DMS114 treated with DMSO at 0.1 percent for 48 hours (cell line): ENCODE data around the gene ADRA1B.

ENCODE experiments used
- DNase-seq: peaks from one replicate; lab custom pipeline; 2025; ENCODE audit not compliant: unreplicated experiment; lab: John Stamatoyannopoulos, UW

The ADRA1B gene

GRCh38 chr5:159901308-159901707 lies 15.0 kb upstream of the ADRA1B start:
- no peak for DNase-seq

- DNase-seq: no peak
Observed at GRCh38 chr5:159901772-159902171, 14.5 kb upstream of the ADRA1B start.

GRCh38 chr5:159902444-159903121 lies 13.7 kb upstream of the ADRA1B start:
- DNase-seq: no peak

- no peak for DNase-seq
Observed at GRCh38 chr5:159903131-159903530, 13.2 kb upstream of the ADRA1B start.

- no peak for DNase-seq
Observed at GRCh38 chr5:159904874-159905273, 11.4 kb upstream of the ADRA1B start.

GRCh38 chr5:159905496-159905895 lies 10.8 kb upstream of the ADRA1B start:
- no peak for DNase-seq

GRCh38 chr5:159906463-159906862 lies 9.8 kb upstream of the ADRA1B start:
- no peak for DNase-seq

GRCh38 chr5:159906943-159907342 lies 9.3 kb upstream of the ADRA1B start:
- DNase-seq: no peak

GRCh38 chr5:159907689-159908590 lies 8.3 kb upstream of the ADRA1B start:
- DNase-seq: no peak

- no peak for DNase-seq
Observed at GRCh38 chr5:159908591-159908940, 7.7 kb upstream of the ADRA1B start.

- no peak for DNase-seq
Observed at GRCh38 chr5:159909126-159909525, 7.2 kb upstream of the ADRA1B start.

GRCh38 chr5:159910207-159910842 lies 6.0 kb upstream of the ADRA1B start:
- DNase-seq: no peak

- DNase-seq: no peak
Observed at GRCh38 chr5:159910843-159911229, 5.4 kb upstream of the ADRA1B start.

GRCh38 chr5:159911349-159911748 lies 4.9 kb upstream of the ADRA1B start:
- no peak for DNase-seq

GRCh38 chr5:159912033-159912800 lies 4.1 kb upstream of the ADRA1B start:
- no peak for DNase-seq

- no peak for DNase-seq
Observed at GRCh38 chr5:159913048-159913447, 3.2 kb upstream of the ADRA1B start.

GRCh38 chr5:159913501-159913900 lies 2.8 kb upstream of the ADRA1B start:
- DNase-seq: no peak

GRCh38 chr5:159916841-159917761 lies 819 bp downstream of the ADRA1B start:
- peak; percentile 3 for DNase-seq

- DNase-seq: no peak
Observed at GRCh38 chr5:159917994-159918393, 1.7 kb downstream of the ADRA1B start.

GRCh38 chr5:159921721-159922120 lies 5.4 kb downstream of the ADRA1B start:
- no peak for DNase-seq
